HG02678 (cell line): ENCODE measurements around the gene TMEM128.
A peak's percentile ranks its signal among the peaks of the same experiment; 100 is the strongest.
"Not testable (repeated sequence)": the region's sequence is repeated elsewhere in the genome, so short reads cannot be mapped to it uniquely, and the experiment has no call there.

Experiments used
- ATAC-seq: cut with Tn5 transposase; IDR thresholded peaks from one replicate; pipeline ENCODE4 v1.9.1; 2021; ENCODE audit warnings: mild to moderate bottlenecking, moderate library complexity; ENCODE audit not compliant: unreplicated experiment

The TMEM128 gene

DNA sequence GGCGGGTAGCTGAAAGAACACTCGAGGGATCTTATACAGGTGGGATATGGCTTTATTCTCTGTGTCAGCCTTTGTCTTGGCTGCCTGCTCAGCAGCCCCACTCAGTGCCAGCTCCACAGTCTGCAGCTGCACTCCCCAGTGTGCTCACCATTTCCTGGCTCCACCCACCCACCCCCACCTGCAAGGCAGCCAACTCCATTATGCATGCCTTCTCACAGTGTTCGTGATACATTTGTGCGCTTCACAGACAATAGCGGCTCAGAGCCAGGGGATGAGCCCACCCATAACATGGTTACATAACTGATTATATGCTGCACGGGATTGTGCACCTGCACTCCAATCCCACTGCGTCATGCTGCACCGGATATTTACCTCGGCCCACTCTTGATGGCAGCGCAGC lies 8.8 kb upstream of the TMEM128 start:
- no peak for ATAC-seq

- no peak for ATAC-seq
These were observed 6.6 kb upstream of the TMEM128 start for GRCh38 chr4:4254666-4255065.

GRCh38 chr4:4254199-4254598 lies 6.2 kb upstream of the TMEM128 start:
- no peak for ATAC-seq

- ATAC-seq: no peak
These were observed 1.8 kb upstream of the TMEM128 start for GRCh38 chr4:4249866-4250265.

DNA sequence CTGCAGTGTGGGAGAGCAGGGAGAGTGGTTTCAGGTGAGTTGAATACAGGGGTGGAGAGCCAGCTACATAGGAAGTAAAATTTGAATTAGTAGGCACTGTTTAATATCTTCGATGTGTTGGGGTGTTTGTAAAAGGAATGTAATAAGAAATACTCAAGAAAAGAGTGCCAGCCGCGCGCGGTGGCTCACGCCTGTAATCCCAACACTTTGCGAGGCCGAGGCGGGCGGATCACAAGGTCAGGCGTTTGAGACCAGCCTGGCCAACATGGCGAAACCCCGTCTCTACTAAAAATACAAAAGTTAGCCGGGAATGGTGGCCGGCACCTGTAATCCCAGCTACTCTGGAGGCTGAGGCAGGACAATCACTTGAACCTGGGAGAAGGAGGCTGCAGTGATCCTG lies 1.3 kb upstream of the TMEM128 start:
- not testable (repeated sequence) for ATAC-seq

GRCh38 chr4:4248885-4249203 lies 821 bp upstream of the TMEM128 start:
- ATAC-seq: no peak

DNA sequence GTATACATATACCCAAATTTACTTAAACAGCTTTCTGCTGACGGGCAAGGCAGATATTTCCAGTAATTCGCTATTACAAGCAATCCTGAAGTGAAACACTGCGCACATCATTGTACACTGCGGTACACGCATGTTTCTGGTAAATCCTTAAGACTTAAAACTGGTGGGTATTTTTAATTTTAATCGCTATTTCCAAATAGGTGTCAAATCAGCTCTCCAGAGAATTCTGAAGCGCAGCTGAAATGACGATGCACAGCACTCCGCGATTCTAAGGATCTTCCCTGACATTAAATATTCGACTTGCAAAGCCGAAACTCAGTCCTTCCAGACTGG lies 361 bp downstream of the TMEM128 start:
- ATAC-seq: peak; percentile 5

DNA sequence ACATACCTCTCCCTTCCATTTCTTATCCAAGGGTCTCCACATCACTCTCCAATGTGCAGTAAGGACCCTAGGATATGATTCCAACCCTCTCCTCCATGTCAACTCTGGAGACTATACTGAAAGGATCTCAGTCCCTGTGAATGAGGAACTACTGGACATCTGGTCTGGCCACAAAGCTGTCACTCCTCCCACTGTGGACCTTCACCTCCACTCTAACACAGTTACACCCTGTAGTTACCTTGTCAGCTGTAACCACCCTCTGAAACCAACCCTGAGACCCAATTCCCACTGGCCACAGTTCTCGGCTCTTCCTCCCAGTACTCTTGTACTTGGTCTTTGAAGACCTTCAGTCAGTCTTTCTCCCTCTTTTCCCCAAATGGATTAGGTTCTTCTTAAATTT lies 2.9 kb downstream of the TMEM128 start:
- ATAC-seq: no peak

DNA sequence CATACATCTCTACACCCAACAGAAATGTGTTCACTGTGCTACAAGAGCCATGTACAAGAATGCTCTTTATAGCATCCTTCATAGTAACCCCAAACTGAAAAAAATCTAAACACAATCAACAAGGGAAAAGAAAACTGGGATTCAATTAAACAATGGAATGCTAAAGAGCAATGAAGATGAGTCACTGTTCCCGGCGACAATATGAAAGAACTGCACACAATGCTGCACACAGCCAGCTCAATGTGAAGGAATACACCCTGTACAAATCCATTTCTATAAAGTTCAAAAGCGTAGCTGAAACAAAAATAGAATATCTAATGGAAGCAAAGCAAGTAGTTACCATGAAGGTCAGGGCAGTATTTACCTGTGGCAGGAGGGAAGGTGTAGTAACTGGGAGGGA lies 8.5 kb downstream of the TMEM128 start:
- ATAC-seq: not testable (repeated sequence)

DNA sequence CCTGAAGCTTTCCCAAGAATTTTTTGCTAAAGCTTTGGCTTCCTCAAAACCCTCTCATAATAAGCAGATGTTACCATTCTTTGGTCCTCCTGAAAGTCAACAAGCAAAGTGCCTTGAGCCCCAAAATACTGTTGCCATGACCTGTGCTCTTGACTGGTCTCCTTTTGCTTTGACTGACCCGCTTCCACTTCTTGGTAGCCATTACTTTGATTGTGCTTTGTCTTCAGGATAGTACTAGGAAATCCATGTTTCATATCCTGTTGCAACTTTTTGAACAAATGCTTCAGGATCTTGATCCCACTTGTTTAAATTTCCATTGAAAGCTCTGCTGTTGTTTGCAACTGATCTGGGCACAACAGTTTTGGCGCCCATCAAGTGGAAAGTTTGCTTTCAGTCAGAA lies 14.4 kb downstream of the TMEM128 start:
- ATAC-seq: no peak

GRCh38 chr4:4228356-4228668 lies 19.7 kb downstream of the TMEM128 start:
- ATAC-seq: no peak

- ATAC-seq: no peak
These were observed 20.3 kb downstream of the TMEM128 start for GRCh38 chr4:4227510-4228355.

- no peak for ATAC-seq
These were observed 21.2 kb downstream of the TMEM128 start, which contains the start of gene OTOP1 for GRCh38 chr4:4226606-4227438. TSS of gene OTOP1 (minus strand) at chr4:4226929. CDS start at chr4:4226864, 65 bp downstream.

DNA sequence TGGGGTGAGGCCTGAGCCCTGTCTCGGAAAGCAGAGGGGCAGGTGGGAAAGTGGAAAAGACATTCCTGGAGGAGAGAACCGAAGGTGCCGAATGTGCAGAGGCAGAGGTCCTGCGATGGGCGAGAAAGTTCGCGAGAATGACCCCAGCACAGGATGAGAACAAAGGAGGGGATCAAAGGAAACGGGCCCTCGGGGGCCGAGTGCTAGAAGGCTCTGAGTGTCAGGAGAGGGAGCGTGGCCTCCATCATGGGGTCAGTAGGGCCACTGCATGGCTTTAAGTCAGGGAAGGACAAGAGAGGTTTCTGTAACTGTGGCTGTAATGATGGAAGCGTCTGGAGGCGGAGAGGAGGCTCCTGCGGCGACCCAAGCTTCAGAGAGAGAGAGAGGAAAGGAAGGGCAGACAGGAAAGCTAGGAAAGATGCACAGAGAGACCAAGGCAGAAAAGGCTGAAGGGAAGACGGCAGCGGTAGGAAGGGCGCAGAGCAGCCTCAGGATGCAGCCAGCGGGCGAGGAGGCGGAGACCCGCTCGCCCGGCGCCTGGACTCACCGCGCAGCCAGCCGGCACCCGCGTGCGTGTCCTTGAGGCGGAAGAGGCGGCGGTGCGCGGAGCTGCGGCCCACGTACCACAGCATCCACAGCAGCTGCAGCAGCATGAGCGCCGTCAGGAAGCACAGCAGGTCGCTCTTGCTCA lies 22.0 kb downstream of the TMEM128 start:
- ATAC-seq: no peak

GRCh38 chr4:4217113-4217512 lies 30.9 kb downstream of the TMEM128 start:
- ATAC-seq: no peak

DNA sequence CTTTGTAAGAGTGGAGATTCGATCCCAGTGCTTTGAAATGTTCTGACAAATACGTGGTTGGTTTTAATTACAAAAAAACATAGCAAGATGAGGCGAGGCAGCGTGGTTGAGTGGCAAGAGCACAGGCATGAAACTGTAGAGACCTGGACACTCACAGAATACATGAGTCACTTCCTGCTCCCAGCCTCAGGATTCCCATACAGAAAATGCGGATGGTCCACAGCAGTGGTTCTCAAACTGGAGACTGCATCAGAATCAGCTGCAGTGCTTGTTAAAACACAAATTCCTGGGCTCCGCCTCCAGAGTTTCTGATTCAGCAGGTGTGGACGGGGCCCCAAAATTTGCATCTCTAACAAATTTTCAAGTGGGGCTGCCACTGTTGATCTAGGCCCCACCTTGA lies 31.4 kb downstream of the TMEM128 start:
- ATAC-seq: no peak

GRCh38 chr4:4213674-4214073 lies 34.3 kb downstream of the TMEM128 start:
- ATAC-seq: not testable (repeated sequence)

DNA sequence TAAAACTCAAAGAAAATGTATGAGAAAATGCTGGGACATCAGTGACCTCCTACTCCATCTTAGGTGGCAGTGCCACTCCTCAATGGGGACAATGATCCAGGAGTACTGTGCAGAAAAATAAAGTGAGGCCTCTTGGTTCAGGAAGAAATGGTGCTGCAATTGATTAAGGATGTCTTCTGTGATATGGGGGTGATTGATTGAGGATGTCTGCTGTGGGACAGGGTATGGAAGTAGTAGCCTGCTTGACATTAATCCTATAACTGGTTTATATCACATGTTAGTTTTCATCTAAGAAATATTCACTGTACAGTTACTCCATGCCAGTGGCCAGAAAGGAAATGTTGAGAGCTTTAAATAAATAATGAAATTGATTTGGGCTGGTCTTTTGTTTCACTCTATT lies 41.8 kb downstream of the TMEM128 start:
- no peak for ATAC-seq

DNA sequence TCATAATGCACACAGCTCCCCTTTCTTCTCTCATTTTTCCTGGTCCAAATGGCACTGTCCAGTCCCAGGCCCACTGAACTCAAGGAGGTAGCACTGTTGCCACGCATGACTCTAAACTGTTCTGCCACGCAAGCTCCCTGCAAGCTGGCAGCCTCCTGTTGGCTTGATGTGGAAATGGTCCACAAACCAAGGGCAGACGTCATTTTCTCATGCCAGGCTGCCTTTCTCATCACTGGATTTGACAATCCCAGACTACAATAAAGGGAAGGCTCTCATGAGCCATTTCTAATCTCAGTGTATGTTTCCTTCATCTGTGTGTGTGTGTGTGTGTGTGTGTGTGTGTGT lies 43.6 kb downstream of the TMEM128 start:
- ATAC-seq: no peak

DNA sequence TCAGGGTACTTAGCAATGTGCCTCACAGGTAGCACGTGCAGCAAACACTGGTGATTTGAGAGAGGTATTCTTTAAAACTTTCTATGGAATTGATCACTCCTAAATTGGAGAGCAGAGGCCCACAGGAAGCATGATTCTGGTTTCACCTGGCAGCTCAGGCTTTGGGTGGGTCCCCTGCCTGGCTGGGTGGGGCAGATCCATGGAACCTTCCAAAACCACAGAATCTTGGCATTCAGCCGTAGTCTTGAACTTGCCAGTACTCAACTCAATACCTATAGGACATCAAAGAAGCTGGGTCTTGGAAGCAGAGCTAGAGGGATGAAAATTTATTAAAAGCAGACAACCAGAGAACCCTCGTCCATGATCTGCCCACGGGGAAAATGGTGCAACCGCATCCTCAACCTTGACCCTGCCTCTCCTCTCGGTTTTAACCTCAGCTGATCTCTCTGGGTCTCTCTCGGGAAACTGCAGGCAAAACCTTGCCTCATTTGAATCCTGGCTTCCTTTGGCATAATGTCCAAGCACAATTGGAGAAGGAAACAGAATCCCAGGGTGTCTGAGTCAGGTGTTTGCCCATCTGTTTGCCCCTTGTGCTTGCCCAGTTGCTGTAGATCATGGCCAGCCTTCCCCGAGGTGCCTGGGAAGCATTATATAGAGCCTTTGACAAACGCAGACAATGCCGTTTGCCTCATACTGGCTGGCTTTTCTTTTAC lies 44.2 kb downstream of the TMEM128 start:
- no peak for ATAC-seq

GRCh38 chr4:4202510-4202909 lies 45.5 kb downstream of the TMEM128 start:
- no peak for ATAC-seq
